HG03460 (cell line): ENCODE measurements around the gene MED4.

Experiments used
- ATAC-seq: cut with Tn5 transposase; IDR thresholded peaks from one replicate; pipeline ENCODE4 v1.9.1; 2021; ENCODE audit not compliant: unreplicated experiment

MED4 gene, protein sequence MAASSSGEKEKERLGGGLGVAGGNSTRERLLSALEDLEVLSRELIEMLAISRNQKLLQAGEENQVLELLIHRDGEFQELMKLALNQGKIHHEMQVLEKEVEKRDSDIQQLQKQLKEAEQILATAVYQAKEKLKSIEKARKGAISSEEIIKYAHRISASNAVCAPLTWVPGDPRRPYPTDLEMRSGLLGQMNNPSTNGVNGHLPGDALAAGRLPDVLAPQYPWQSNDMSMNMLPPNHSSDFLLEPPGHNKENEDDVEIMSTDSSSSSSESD

DNA sequence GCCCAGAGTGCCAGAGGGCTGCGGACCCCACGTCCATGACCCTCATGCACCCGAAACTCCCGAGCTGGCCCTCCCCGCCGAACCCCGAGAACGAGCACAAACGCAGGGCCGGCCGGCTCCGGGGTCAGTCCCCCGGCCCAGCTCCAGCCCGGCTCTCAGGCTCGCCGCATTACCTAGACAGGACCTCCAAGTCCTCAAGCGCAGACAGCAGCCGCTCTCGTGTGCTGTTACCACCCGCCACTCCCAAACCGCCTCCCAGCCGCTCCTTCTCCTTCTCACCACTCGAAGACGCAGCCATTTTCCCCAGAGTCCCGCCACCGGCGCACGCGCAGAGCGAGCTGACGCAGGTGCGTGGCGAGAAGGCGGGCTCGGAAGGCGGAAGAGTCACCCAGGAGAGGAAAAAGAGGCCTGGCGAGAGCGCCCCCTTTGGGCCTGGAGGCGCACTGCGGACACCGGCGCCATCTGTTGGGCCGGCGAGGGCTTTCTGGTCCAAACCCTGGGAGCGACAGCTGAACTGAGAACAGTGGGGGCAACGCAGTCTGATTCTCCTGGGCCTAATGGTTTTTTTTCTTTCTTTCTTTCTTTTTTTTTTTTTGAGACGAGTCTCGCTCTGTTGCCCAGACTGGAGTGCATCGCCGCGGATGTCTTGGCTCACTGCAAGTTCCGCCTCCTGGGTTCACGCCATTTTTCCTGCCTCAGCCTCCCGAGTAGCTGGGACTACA lies at the start of gene MED4:
TSS of gene MED4 (minus strand) at position 324 of the 722 bp plus-strand sequence. CDS start at position 298, 26 bp downstream.
- peak; percentile 93 for ATAC-seq

DNA sequence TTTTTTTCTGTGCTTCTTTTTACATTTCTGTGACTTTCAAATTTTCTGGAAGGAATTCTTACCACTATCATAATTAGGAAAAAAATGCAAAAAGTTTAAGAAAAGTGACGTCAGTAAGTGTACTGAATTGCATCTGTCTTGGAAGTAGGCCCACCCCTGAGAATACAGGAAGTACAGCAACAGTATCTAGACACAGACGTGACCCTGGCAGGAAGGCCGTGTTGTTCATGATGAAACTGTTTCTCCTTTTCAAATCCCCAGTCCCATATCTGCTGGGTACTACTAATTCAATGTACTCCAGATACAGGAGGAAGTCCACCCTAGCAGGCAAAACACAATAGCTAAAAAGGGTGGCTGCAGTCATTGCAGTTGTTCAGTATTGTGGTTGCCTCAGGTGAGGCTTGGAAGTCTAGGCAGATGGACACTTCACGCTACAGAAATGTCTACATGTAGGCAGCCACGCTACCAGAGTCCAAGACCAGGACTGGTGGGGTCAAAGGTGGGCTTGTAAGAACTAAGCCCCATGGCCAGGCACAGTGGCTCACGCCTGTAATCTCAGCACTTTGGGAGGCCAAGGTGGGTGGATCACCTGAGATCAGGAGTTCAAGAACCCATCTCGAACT lies 49.6 kb upstream of the MED4 start:
- no peak for ATAC-seq

DNA sequence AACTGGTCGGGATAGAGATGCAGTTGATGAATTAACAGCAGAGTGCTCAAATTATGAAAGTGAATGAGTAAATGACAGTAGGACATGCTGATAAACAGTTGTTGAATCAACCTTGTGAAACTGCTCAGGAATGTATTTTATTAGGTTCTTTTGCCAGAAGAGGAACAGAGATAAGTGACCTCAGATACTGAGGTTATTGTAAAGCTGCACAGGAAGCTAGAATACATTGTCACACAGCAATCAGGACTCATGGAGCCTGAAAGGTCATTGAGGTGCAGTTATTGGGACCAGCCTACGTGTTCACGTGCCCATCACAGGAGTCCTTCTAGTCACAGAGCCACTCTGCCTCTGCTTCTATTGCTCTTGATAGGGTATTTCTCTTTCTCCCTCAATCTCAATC lies 47.5 kb upstream of the MED4 start:
- peak; percentile 81 for ATAC-seq

DNA sequence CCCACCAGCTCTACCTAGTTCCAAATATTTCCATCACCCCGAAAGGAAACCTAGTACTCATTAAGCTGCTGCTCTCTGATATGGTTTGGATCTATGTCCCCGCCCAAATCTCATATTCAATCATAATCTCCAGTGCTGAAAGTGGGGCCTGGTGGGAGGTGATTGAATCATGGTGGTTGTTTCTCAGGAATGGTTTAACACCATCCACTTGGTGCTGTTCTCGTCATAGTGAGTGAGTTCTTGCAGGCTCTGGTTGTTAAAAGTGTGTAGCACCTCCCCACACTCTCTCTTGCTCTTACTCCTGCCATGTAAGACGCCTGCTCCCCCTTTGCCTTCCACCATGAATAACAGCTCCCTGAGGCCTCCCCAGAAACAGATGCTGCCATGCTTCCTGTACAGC lies 43.4 kb upstream of the MED4 start:
- no peak for ATAC-seq

DNA sequence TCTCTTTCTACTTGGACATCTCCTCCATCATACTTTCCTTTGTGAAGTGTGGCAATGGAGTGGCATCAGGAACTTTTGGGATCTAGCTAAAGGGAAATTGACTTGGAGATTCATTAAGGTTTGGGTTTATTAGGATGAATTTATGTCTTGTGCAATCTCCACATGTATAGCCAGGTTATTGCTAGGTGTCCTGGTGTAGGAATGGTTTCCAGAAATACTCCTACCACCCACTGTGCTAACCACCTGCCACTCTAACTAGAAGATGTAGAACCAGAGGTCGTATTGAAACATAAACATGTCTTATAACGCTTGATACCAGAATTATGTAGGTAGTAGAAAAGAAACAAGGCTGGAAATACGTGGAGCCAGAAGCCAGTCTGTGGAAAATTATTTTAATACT lies 38.1 kb upstream of the MED4 start:
- ATAC-seq: no peak

DNA sequence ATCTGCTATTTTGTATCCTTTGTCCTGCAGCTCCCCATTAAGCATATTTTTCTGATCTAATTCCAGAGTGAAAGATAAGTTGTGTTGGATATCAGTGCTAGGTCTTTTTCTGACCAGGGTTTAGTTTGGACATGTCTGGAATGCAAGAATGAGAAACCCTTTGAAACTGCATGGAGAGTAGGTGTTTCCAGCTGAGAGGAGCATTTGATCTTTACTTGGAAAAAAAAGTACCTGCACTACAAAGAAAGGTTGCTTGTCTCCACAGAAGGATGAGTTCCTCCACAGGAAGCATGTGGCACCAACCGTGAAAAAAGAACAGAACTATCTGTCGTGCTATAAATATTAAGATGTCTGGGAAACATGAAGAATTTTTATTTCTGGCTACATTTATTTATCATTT lies 36.6 kb upstream of the MED4 start:
- no peak for ATAC-seq

DNA sequence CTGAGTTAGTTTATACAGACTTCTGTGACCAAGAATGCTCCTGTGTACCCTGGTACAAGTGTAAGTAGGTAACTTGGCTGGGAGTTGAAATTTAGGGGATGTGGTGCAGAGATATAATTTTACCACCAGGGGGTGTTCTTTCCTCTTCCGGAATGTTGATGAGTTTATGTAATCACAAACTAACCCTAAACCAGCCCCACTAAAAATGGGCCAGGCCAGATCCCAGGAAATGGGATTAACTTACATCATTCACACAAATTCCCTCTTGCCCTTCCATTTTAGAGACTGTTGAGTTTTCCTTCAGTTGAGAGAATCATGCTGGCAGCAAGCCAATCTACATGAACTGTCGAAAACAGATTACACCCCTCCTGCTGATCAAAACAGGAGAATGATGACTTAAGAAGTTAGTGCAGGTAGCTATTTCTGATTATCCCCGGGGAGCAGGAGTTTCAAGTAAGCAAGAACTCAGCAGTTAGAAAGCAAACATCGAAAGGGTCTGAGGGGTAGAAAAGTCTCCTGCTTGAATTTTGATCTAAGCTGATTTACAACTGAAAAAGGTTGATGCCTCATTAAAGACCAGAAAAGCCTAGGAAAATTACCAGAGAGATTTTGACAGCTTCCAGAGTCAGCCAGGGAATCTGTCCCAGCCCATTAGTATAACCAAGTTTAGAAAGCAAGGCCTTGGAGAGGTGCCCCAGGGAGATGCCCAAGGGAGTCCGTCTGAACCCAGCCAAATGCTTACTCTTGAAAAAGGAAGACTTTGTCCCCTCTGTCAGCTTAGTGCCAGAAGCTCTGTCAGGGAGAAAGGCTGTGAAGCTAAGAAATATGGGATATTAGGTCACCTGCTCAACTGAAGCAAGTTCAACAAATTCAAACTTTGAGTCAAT lies 32.3 kb upstream of the MED4 start:
- ATAC-seq: no peak

DNA sequence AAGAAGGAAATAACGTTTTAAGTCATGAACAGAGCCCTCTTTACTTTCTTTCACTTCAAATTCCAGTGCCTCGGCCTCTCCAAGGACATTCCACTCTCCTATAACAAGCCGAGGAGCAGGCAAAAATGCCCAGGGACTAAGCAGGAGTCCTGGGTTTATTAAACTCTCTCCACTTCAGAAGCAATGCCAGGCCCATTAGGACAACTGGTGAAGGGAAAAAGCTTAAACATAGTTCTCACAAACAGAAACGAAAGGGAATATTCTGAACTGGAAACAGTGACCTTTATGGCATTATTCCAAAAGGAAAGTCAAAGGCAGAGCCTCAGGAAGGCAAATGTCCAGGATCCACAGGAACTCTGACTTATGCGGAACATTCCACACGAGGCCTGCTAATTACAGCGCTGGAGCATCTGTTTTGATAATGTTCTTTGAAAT lies 30.9 kb upstream of the MED4 start:
- no peak for ATAC-seq

DNA sequence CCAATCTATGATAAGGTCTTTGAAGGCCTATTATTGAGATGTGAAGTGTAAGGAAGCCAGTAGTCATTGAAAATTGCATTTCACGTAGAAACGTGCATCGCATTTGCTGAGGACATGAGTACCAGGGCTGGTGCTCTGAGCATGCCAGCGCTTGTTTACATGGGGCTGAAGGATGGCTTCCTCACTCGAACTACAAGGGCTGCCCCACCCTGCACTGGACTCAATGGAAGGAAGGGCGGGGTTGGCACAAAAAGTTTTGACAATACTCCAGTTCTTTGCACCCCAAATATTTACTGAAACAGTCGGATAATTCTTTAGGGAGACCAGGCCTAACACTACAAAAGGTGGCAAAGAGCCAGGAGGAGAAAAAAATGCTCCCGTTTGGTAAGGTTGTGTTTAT lies 28.9 kb upstream of the MED4 start:
- ATAC-seq: no peak

DNA sequence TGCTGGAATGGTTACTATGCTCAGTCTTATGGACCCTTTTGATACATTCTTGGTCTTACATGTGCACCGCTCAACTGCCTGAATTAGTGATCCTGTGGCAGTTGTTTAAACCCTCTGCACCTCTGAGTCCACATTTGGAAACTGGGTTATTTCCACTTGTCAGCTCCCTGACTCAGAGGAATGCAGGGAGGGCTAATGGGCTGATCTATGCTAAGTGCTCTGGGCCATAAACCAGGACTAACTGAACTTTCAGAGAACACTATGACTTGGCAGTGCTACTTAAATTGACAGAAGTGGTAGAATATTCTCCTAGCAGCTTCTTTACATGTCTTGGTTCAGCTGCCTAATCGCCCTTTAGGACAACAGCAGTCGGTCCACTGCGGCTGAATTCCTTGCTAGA lies 26.8 kb upstream of the MED4 start:
- no peak for ATAC-seq

DNA sequence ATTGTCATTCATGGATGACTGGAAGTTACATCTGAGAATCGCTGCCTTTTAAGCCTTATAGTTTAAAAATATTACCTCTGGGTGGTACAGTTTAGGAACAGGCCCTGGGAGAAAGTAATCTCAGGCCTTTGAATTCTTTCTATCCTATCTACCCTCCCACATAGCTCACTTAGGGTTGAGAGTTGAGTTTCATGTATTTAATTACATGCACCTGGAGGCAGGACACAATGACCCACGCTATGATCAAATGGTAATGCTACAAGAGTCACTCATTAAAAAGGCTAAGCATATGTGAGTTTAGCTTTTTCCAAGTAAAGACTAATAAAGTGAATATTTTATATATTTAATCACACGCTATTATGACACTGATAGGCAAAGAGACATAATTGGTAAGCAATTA lies 25.3 kb upstream of the MED4 start:
- ATAC-seq: no peak

DNA sequence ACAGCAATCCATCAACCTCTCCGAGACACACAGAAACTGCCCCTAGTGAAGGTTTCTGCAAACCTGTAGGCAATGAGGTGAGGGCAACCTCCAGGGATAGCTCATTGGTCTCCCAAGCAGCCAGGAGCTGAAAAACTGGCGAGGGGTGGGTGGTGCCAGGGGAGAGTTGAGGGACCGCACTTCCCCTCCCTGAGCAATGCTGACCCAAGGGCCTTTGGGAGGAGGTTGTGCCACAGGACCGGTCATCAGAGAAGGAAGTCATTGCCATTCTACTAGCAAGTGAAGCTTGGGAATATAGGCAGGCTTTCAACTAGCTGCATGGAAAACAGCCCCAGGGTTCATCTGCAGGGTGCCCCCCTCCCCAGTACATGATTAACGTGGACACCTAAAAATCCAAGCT lies 23.1 kb upstream of the MED4 start:
- no peak for ATAC-seq

DNA sequence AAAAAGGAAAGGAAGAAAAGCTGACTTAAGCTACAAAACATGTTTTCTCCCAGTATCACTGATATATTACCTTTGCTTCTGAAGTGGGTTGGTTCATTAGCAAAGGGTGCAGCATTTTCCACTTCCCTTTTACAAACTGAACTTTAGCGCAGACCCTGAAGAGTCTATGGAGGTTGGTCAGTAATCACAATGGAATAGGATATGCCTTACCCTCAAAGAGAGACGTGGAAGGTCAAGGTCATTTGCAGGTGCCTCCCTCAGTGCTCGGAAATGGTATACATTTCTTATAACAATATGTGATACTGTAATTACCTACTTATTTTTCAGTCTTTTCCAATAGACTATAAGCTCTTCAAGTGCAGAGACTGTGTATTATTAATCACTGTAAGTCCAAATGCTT lies 21.9 kb upstream of the MED4 start:
- ATAC-seq: no peak

DNA sequence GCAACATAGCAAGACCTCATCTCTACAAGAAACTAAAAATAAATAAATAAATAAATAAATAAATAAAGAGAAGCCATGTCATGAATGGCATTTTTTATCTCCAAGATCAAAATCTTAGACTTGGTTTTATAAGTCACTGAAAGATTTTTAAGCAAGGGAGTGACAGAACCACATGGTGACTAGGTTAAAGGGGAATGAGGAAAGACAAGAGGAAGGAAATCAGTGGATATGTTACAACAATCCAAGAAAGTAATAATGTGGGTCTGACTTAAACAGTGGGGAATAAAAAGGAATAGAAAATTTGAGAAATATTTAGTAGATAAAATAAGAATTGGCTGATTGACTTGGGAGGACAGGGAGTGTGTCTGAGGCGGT lies 18.8 kb upstream of the MED4 start:
- ATAC-seq: no peak

DNA sequence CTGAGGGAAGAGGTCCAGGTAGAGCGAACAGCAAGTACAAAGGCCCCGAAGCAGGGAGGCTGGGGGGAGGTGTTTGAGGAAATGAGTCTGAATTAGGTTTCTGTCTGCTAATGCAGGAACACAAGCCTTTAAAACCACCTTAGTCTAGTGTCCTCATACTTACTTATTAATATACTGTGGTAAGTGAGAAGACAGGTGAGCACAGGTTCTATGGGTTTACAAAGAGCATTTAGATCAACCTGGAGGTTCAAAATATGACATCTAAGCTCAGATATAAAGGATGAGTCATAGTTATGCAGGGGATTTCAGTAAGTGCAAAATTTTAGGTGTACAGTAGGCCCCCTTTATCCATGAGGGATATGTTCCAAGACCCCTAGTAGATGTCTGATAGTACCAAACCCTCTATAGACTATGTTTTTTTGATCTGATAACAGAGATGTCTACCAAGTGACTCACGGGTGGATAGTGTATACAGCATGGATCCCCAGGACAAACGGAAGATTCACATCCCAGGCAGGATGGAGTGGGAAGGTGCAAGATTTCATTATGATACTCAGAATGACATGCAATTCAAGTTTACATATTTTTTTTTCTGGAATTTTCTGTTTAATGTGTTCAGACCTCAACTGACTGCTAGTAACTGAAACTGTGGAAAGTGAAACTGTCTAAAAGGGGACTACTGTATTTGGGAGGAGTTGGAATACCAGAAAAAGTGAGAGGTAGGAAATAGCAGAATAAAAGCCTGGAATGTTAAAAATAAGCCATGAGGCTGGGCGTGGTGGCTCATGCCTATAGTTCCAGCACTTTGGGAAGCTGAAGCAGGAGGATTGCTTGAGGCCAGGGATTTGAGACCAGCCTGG lies 18.2 kb upstream of the MED4 start:
- no peak for ATAC-seq

DNA sequence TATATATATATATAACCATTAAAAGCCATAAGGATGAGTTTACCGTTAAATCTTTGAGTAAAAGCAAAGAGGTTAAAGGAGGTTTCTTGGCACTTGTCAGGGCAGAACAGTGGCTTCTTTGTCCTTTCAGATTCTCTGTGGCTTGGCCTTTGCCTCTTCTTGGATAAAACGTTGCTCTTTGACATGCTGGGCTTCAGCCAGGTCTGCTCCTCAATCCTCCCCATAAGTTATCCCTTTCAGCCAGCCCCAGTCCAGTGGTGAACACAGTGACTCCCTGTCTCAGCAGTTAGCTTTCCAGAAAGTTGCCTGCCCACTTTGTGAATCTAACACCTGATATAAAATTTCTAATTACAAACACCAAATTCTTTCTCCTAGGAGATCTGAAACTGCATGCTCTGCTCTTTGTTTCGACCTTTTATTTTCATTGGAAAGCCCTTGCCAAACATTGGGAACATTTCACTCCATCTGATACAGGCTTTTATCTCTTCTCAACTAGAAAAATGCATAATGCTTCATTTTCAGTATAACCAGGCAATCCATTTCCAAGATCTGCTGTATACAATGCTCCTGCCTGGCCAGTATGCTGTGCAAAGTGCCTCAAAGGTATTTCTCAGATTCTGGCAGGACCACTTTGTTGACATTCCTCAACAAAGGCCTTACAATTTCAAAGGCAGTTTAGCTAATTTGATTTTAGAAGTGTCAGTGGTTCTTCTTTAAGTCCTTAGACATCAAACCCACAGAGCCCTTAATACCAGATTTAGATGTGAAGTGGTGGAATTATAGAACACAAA lies 16.2 kb upstream of the MED4 start:
- ATAC-seq: no peak

DNA sequence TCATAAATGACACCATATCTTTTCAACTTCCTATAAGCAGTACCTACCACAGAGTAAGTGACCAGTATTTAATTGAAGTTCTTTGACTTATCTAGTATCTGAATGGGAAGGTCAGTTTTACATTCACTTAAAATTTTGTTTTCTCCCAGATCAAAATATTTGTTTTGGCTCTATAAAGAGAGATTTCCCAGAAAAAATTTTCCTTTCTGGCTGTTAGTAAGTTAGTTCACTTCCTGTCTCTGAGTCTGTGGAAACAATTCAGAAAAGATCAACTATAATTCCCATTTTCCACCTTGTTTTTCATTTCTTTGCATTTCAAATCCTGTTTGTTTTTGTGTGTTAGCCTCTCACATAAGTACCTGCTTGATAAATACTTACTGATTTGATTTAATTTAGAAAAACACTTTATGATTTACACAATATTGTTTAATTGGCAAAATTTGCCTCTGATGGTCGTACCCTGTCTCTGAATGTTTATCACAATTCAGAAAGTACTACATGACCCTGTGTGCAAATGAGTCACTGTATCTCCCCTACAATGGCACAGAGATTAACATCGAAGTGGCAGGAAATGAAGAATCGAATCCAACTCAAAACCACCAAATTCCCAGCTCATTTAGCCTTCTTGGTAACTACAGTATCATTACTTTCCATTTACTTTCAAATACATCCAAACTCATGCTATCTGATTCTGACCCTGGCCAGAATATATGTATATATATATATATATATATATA lies 15.4 kb upstream of the MED4 start:
- ATAC-seq: no peak

DNA sequence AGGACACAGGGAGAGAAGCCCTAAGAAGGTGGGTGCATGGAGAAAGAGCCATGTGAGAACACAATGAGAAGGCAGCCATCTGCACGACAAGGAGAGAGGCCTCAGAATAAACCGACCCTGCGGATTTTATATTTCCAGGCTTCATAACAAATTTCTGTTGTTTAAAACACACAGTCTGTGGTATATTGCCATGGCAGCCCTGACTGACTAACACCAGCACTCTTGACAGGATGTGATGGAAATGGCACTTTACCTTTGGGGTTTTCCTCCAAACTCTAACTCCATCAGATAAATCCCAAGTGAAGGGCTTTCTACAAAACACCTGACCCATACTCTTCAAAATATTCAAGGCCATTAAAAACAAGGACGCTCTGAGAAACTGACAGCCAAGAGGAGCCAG lies 13.2 kb upstream of the MED4 start:
- ATAC-seq: no peak

DNA sequence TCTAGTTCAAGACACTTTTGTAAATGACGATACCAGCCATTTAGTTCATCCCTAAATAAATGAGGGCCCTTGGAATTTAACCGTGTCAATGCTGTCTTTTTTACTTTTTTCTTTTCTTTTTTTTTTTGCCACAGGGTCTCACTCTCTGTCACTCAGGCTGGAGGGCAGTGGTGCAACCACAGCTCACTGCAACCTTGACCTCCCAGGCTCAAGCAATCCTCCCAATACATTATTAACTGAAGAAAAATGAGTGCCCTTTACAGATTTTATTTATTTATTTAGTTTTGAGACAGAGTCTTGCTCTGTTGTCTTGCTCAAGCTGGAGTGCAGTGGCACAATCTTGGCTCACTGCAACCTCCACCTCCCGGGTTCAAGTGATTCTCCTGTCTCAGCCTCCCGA lies 2.9 kb upstream of the MED4 start:
- no peak for ATAC-seq
